Small intestine (tissue), 7 donors: ENCODE results near the gene WNT9B. TPM values are rescaled to one million over a fixed set of nuclear protein-coding genes. Genes with fewer than 3 reads are reported as not detected.
A peak's percentile ranks its signal among the peaks of the same experiment; 100 is the strongest.
"Not testable (repeated sequence)": the region's sequence is repeated elsewhere in the genome, so short reads cannot be mapped to it uniquely, and the experiment has no call there.

Source experiments
- DNase-seq, 2 donors: peaks; one replicate each; pipeline versions ENCODE4 v3.0.0 to v3.0.0-alpha.2; 2013
- FAIRE-seq: peaks from 2 replicates; lab custom pipeline; 2012; peaks lifted over from hg19 to GRCh38; lab: Jason Lieb, UNC
- H3K27ac ChIP-seq, 3 donors: one replicate each; pipeline ENCODE4 v1.5.1; 2013; ENCODE audit warnings: low read length in 2 of 3, mild to moderate bottlenecking in 2 of 3, control low read depth in 1 of 3, inconsistent platforms in 1 of 3, low read depth in 1 of 3, moderate library complexity in 1 of 3
- H3K27me3 ChIP-seq, 3 donors: one replicate each; pipeline ENCODE4 v1.6.1; 2013; ENCODE audit warnings: low read length in 3 of 3, inconsistent platforms in 1 of 3; ENCODE audit not compliant: control insufficient read depth in 3 of 3, insufficient read depth in 3 of 3
- H3K36me3 ChIP-seq, 3 donors: one replicate each; pipeline ENCODE4 v1.6.1; 2013; ENCODE audit warnings: low read length in 3 of 3, inconsistent platforms in 1 of 3, low read depth in 1 of 3, mild to moderate bottlenecking in 1 of 3, moderate library complexity in 1 of 3; ENCODE audit not compliant: control insufficient read depth in 3 of 3, insufficient read depth in 2 of 3
- H3K4me1 ChIP-seq, 3 donors: one replicate each; pipeline ENCODE4 v1.6.1; 2013; ENCODE audit warnings: low read length in 2 of 3, inconsistent platforms in 1 of 3, low read depth in 1 of 3, mild to moderate bottlenecking in 1 of 3, moderate library complexity in 1 of 3; ENCODE audit not compliant: control insufficient read depth in 3 of 3, insufficient read depth in 2 of 3
- H3K4me3 ChIP-seq, 3 donors: one replicate each; pipeline ENCODE4 v1.5.1; 2013; ENCODE audit warnings: low read length in 3 of 3, control low read depth in 1 of 3, inconsistent platforms in 1 of 3, low read depth in 1 of 3, mild to moderate bottlenecking in 1 of 3, moderate library complexity in 1 of 3
- H3K9me3 ChIP-seq, 2 donors: one replicate each; pipeline ENCODE4 v1.6.1; 2013; ENCODE audit warnings: low read depth in 1 of 2, low read length in 1 of 2; ENCODE audit not compliant: control insufficient read depth in 2 of 2, insufficient read depth in 1 of 2
- WGBS, 3 donors: extraction: QIAGEN DNeasy Blood & Tissue Kit; methylation state at CpG; one replicate each; pipeline ENCODE4 v1.1.7; 2013; 5-methylcytosine and 5-hydroxymethylcytosine counted together
- polyA plus RNA-seq, 4 donors: library from polyadenylated mRNA; stranded (reverse) in 3 of 4; unstranded in 1 of 4; fragments of 200-250 nt in 3 of 4; fragments of 120-200 nt in 1 of 4; gene quantifications; one replicate each; pipeline versions ENCODE4 v1.2.1 to v1.2.3, GENCODE V29; 2013
- donor health status: healthy with polysubstance abuse.
- donor health status: control.
- donor health status: control.
- donor health status: Bipolar disorder and iron deficiency.
- donor health status: healthy.

The WNT9B gene
- polyA plus RNA-seq, 4 donors: 0.01 to 0.63 (median 0.38) TPM

DNA sequence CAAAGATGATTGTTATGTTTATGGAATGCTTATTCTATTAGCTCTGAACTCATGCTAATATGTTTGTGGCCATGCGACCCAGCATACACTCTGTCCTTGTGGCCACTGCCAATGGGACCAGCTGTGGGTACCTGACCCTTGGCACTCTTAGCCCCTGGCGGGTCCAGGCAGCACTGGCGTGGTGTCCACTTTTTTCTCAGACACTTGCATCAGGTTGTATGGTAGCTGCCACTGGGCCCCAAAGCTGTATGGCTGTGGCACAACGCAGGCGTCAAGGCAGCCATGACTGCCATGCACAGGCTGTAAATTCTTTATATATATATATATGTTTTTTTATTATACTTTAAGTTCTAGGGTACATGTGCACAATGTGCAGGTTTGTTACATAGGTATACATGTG is 12.2 kb upstream of the WNT9B start:
- no peak overlapping the region for H3K27ac ChIP-seq
- H3K27me3 ChIP-seq: peaks cover 0 to 13% (median 5%) of the 10 kb centered on the region in 3 donors
- peaks cover 0 to 9% of the 10 kb centered on the region in 2 donors for H3K9me3 ChIP-seq
- H3K4me1 ChIP-seq: peaks cover 0 to 3% (median 0%) of the 10 kb centered on the region in 3 donors
- DNase-seq: no peak
- FAIRE-seq: no peak
- no peaks in the 10 kb centered on the region for H3K36me3 ChIP-seq
- H3K4me3 ChIP-seq: no peak overlapping the region
- 90 to 94% (median 91%) methylated on average over 5 of the region's 5 CpGs for WGBS, 3 donors

DNA sequence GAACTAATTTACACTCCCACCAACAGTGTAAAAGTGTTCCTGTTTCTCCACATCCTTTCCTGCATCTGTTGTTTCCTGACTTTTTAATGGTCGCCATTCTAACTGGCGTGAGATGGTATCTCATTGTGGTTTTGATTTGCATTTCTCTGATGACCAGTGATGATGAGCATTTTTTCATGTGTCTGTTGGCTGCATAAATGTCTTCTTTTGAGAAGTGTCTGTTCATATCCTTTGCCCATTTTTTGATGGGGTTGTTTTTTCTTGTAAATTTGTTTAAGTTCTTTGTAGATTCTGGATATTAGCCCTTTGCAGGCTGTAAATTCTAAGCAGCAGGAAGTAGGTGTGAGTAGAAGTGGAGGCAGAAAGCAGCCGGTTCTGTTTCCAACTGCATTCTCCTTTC is 10.8 kb upstream of the WNT9B start:
- not testable (repeated sequence) for H3K9me3 ChIP-seq, H3K27ac ChIP-seq, DNase-seq, H3K36me3 ChIP-seq, H3K4me3 ChIP-seq, FAIRE-seq, H3K4me1 ChIP-seq
- H3K27me3 ChIP-seq: peaks cover 0 to 13% (median 5%) of the 10 kb centered on the region in 3 donors
- 49 to 51% (median 50%) methylated on average over 3 of the region's 3 CpGs for WGBS, 3 donors

DNA sequence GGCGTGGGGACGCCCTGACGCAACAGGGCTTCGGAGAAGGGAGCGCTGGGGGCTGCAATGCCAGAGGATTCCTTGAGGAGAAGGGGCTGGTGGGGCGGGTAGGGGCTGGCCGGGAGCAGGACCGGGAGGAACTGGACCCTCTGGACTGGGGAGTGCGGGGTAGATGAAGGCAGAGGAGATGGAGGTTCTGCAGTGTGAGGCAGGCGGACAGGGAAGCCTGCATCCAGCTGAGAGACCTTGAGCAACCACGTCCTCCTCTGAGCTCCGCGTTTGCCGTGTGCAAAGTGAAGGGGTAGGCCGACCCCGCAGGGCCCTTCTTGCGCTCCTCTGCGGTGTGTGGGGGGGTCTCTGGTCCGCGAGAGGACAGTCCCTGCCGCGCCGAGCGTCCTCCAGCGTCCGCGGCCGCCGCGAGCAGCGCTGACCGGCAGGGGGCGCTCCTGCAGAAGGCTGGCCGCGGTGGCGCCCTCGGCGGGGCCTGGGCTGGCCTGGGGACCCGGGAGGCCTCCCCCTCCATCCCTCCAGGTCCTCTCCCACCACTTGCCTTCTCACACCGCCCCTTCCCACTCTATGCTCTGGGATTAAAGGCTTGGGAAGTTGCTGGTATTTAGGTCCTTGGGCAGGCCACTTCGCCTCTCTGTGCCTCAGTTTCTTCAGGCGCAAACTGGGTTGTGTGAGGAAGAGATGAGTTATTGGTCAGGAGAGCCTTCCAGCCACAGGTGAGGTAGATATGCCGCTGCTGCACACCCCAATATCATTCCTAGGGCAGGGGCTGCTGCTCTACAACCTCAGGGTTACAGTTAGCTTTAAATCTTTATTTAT is 9.6 kb upstream of the WNT9B start:
- WGBS, 3 donors: 16 to 24% (median 17%) methylated on average over 26 to 43 of the region's 43 CpGs
- Histone ChIP-seq H3K27me3 (peaks cover 0 to 13% (median 5%) of the 10 kb centered on the region in 3 donors), H3K27ac (no peak overlapping the region), H3K4me1 (no peaks in the 10 kb centered on the region), H3K36me3 (no peaks in the 10 kb centered on the region), H3K4me3 (no peak overlapping the region), H3K9me3 (peaks cover 0 to 9% of the 10 kb centered on the region in 2 donors)
- FAIRE-seq (no peak), DNase-seq (peak in 1 of 2 donors; percentile 46)

DNA sequence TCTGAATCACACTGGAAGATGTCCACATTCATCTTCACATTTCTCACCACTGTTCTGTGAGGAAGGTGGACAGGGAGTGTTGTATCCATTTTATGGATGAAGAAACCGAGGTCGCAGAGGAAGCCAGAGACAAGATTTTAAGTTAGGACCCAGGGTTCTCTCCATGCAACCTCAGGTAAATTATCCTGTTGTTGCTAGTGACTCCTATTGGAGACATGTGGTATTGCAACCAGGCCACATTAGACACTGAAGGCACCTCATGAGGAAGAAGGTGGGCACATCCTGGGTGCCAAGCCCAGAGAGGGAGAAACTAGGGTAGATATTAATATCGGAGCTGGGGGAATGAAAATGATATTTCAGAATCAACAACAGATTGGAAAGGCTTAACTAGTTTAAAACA is 8.5 kb upstream of the WNT9B start:
- peaks cover 0 to 9% of the 10 kb centered on the region in 2 donors for H3K9me3 ChIP-seq
- FAIRE-seq (no peak), DNase-seq (no peak)
- H3K27me3 ChIP-seq: peaks cover 0 to 10% (median 9%) of the 10 kb centered on the region in 3 donors
- 95 to 100% (median 98%) methylated on average over 3 of the region's 3 CpGs for WGBS, 3 donors
- no peak overlapping the region for H3K27ac ChIP-seq
- peaks cover 0 to 4% (median 0%) of the 10 kb centered on the region in 3 donors for H3K4me1 ChIP-seq
- no peak overlapping the region for H3K4me3 ChIP-seq
- H3K36me3 ChIP-seq: no peaks in the 10 kb centered on the region

DNA sequence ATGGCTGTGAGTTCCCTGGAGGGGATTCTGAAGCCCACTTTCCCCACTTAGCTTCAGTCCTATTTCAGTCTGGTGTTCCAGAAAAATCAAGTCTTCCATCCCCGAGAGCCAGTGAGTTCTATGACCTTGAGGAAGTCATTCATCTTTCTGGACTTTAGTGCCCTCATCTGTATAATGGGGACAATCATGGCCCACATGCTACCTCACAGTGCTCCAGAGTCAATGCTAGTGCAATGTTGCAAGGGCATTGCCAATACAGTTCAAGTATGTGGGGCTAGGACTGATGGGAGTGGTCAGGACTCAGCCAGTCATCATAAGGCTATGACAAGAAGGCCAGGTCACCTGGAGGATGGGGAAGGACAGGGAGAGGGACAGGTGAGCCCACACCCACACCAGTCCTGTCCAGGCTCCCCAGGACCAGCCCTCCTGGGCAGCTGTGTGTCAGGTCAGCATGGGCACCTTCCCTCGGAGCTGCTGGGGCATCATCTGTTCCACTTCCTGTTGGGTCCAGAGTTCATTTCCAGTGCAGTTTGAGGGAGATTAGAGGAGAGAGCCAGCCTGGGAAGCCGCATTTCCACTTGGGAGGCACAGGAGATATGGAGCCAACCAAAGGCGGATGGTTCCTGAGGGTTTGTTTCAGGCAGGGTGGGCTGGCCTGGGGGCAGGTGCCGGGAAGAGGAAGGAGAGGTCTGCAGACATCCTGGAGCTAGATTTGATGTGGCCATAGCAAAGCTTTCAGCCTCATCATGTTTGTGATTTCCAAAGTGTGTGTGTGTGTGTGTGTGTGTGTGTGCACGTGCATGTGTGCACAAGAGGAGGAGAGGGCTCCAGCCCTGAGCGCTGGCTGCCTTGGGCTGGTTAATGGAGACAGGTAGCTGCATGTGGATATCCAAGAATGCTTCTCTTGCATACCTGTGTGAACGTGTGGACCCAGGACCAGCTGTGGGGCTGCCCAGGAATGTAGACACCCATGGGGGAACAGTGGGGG is 3.9 kb upstream of the WNT9B start:
- peaks cover 0 to 18% (median 2%) of the 10 kb centered on the region in 3 donors for H3K4me1 ChIP-seq
- FAIRE-seq (no peak), DNase-seq (peak; percentile 64 to 85)
- WGBS, 3 donors: 24 to 51% (median 31%) methylated on average over 8 of the region's 8 CpGs
- peaks cover 0 to 27% (median 25%) of the 10 kb centered on the region in 3 donors for H3K27me3 ChIP-seq
- no peak overlapping the region for H3K4me3 ChIP-seq
- H3K36me3 ChIP-seq: no peaks in the 10 kb centered on the region
- H3K27ac ChIP-seq: no peak overlapping the region
- H3K9me3 ChIP-seq: peaks cover 0 to 5% of the 10 kb centered on the region in 2 donors

DNA sequence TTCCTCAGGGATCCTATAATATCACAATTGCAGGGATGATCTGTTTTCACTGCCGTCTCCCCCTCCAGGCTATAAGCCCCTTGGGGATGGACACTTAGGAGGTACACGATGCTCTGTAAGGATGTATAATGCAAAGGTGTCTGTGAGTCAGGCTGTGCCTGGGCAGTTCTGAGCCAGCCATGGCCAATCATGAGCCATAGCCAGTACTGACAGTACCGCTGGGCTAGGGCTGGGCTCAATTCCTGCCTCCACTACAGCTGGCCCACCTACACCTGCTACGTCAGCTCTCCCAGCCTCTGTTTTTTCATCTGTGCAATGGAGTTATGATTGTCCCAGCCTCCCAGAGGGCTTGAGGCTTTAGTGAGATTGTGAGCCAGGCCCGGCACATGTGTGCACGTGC is 2.8 kb upstream of the WNT9B start:
- no peak for FAIRE-seq
- DNase-seq: no peak
- Histone ChIP-seq H3K4me1 (peaks cover 0 to 18% (median 2%) of the 10 kb centered on the region in 3 donors), H3K4me3 (no peak overlapping the region), H3K27ac (no peak overlapping the region), H3K27me3 (peaks cover 0 to 33% (median 30%) of the 10 kb centered on the region in 3 donors), H3K36me3 (no peaks in the 10 kb centered on the region), H3K9me3 (no peaks in the 10 kb centered on the region)
- WGBS, 3 donors: 82 to 92% (median 91%) methylated on average over 6 of the region's 6 CpGs

DNA sequence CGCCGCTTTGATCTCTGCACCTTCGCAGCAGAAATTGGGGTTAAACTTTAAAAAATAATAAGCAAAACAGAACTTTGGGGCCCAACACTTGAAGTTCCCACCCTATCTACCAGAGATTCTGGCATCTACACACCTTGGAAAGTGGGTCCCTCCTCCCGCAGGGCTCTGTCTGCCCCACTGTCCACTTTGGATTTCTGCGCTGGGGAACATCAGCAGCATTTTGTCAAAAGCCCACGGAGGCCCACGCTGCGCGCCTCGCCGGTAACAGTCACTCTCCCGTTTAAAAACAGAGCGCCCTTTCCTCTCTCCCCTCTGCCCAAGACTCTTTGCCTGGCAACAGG is 725 bp upstream of the WNT9B start:
- no peak for FAIRE-seq
- no peaks in the 10 kb centered on the region for H3K36me3 ChIP-seq
- peak overlapping the region in 2 of 3 donors; percentile 53 to 64 for H3K4me3 ChIP-seq
- no peaks in the 10 kb centered on the region for H3K9me3 ChIP-seq
- DNase-seq: no peak
- no peak overlapping the region for H3K27ac ChIP-seq
- 30 to 40% (median 36%) methylated on average over 13 of the region's 13 CpGs for WGBS, 3 donors
- H3K27me3 ChIP-seq: peaks cover 0 to 44% (median 30%) of the 10 kb centered on the region in 3 donors
- peaks cover 0 to 18% (median 2%) of the 10 kb centered on the region in 3 donors for H3K4me1 ChIP-seq

DNA sequence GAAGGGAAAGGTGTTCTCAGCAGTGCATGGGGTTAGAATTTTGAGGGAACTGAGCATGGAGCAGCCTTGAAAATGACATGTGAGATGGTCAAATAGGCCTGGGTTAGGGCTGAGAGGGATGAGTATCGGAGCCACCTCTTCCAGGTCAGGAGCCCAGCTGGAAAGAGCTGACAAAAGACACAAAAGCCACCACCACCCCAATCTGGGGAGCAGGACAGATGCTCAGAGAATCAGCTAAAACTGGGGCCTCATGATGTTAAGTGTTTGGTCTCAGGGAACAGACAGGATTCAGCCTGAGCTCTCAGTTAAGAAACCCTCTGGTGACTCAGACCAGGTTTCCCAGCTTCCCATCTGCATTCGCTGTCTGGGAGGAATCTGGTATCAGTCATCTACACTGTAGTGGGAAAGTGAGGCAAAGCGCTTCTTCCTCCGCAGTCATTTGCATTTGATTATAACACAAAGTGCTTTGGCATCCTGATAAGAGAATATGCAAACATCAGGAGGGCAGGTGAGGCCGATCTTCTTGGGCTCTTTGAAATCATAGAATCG is 2.6 kb downstream of the WNT9B start:
- 66 to 80% (median 67%) methylated on average over 6 of the region's 6 CpGs for WGBS, 3 donors
- Histone ChIP-seq H3K27ac (no peak overlapping the region), H3K4me3 (no peak overlapping the region), H3K4me1 (peaks cover 0 to 14% (median 2%) of the 10 kb centered on the region in 3 donors), H3K36me3 (no peaks in the 10 kb centered on the region), H3K9me3 (no peaks in the 10 kb centered on the region), H3K27me3 (peaks cover 0 to 39% (median 22%) of the 10 kb centered on the region in 3 donors)
- FAIRE-seq: no peak
- DNase-seq: no peak
